NCI-H524 (cell line): Measurements from ENCODE around the gene CAMTA1.

Experiments
- DNase-seq, 2 experiments: peaks; one replicate each; lab custom pipeline; 2025; lab: John Stamatoyannopoulos, UW

CAMTA1 gene

DNA sequence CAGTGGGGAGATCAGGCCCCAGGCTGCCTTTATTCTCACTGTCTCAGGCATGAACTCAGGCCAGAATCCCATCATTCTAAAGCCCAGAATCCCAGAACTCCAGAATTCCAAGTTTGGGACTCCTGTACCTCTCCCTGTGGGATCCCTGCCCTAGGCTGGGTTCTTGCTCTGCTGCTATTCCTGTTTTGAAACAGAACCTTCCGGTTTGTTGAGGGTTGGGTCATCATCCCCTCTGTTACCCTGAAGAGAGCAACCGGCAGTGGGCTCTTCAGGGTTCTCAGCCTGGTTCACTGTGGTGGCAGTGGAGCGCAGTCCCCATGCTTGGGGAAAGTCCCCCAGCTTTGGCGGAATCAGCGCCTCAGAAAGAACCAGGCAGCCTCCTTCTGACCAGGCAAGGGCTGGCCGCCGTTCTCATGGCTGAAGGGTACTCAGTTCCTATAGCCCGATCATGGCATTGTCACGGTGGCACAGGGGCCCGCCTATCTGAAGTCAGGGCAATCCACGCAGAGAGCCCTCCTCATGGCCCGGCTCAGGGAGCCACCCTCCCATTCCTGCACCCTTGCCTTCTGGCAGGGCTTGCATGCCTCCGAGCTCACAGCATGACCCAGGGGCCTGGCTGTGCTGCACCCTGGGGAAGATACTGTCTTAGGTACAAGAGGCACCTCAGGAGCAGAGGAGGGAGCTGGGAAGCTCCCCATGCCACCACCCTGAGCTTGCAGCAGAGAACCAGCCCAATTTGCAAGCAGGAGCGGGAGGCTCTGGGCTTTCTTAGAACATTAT, 650.2 kb downstream of the CAMTA1 start:
- no peak for DNase-seq

DNA sequence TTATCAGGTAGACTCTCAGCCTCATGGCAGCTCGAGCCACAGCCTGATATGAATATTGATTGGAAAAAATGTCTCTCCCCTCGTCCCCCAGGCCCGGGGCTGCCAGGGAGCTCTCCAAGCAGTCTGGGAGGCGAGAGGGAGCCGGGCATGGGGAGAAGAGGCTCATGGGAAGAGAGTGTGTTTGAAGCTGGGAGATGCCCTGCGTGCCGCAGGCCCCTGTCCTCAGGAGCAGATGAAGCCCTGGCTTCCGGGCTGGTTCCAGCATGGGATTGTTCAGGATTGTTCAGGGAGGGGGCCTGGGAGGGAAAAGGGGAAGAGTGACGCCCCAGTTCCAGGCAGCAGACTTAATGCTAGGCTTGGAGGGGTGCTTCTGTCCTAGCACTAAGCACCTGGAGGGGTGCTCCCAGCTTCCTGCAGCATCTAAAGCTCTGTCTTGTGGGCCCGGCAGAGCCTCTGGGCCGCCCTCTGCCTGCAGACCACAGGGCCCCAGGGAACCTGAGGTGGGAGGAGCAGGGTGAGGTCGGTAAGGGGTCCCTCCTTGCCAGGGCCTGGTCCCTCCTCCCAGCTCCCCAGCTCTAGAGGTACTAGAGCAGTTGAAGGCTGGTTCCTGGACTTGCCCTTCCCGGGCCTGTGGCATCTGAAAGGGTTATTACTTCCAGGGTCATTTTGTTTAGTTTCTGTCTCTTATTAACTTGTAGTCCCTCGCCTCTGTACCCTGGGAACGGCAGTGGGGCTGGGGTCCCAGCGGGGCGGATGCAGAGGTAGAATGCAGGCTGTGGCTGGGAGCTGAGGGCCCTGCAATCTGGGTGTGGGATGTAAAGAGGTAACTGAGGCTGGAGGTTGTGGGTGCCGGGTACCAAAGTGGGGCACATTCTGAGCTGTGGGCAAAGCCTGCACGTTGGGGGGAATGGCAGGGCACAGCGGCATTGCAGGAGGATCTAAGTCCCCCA, 651.1 kb downstream of the CAMTA1 start:
- no peak for DNase-seq

DNA sequence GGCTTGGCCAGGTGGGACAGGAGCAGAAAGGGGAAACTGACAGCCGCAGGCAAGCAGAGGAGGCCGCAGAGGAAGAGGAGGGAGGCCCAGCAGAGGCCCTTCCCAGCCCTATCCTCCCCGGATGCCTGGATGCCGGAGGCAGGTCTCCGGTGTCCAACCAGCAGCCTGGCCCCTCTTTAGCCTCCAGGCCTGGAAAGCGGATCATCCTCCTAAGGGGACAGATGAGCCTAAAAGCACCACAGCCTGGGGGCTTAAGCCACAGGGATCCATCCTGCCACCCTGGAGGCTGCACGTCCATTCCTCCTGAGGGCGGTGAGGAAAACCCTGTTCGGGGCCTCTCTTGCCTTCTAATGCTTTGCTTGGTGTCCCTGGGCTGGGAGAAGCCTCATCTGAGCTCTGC, 651.8 kb downstream of the CAMTA1 start:
- no peak for DNase-seq

DNA sequence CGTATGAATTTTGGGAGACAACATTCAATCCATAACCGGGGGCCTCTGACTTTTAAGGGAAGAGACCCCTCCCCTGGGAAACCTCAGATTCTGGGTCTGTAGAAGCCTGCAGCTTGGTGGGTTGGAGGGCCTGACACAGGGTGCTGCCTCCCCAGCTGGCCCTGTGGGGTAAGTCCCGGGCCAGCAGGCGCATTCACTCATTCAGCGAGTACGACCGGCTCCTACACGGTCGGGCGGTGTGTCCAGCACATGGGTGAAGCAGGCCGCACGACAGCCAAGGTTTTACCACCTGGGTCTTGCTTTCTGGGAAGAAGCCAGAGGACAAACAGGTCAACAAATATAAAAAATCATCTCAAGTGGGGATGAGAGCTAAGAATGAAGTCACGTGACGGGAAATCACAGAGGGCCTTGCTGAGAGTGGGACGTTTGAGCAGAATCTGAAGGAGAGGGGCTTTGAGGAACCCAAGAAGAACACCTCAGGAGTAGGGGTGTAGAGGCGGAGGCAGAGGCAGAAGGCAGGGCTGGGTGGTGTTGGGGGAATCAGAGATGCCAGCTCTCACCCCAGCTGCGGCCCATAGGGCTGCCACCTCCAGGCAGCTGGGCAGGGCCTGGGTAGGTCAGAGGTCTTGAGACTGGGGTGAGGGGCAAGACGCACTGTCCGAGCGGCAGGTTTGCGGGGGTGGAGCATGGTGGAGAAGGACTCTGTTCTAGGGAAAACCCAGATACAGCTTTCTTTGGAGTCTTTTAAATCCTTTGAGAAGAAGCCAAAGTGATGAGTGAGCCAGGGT, 652.5 kb downstream of the CAMTA1 start:
- DNase-seq = no peak

DNA sequence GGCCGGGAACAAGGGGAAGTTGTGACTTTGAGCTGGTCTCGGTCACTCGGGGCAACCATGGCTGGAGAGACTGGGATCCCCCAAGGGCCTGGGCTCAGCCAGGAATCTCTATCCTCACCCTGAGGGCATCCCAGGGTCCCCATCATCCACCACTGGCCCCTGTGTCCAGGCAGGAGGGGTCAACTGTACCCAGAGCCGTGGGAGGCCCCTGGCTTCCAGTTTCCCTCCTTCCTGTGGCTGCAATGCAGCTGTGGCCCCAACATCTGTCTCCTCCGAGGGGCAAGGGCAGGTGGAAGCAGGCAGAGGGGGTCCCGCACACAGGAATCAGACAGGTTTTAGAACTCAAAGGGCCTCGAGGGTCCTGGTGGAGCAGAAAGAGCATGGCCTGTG, 653.1 kb downstream of the CAMTA1 start:
- DNase-seq = no peak

DNA sequence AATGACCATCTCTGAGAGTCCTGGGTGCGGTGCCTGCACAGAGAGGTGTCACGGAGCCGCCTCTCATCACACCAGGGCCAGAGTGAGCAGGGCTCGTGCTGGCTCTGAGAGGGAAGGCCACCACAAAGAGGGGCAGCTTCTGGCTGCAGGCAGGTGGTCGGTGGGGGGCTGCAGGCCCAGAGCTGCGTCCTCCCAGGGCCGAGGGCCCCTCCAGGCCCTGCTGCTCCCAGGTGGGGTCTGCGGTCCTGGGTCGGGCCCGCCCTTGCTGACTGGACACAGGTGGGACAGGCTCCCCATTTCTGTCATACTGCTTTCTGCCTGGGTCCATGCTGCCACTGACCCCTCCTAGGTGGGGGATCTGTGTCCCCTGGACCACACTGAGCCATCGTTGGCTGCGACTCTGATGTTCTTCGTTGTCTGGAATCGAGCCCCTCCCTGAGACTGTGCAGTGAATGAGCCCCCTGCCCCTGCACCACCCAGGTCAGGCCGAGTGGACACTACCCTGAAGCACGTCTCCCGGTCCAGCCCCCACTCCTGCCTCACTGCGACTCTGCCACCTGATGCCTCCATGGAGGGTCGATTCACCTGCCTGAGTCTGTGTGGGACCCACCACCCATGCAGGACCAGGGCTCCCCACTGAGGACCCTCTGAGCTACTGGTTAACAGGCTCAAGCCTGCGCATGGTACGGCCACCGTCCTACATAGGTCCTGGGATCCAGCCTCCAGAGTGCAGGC, 653.8 kb downstream of the CAMTA1 start:
- DNase-seq = no peak

DNA sequence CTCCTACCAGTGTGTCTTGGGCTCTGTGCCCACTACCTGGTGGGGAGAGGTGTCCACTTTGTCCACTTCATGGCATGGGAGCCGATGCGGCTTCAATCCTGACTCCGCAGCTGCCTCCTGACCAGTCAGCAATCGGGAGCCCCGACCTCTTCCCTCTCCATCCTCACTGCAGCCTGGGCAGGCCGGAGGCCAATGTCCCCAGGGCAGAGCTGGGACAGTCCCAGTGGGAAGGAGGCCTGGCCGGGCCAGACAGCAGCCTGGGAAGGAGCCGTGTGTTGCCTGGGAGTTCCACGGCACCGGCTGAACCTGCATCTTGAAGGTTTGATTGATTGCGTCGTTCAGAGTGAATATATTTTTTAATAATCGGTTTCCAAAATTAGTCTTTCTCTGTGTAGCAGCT, 654.9 kb downstream of the CAMTA1 start:
- no peak for DNase-seq

DNA sequence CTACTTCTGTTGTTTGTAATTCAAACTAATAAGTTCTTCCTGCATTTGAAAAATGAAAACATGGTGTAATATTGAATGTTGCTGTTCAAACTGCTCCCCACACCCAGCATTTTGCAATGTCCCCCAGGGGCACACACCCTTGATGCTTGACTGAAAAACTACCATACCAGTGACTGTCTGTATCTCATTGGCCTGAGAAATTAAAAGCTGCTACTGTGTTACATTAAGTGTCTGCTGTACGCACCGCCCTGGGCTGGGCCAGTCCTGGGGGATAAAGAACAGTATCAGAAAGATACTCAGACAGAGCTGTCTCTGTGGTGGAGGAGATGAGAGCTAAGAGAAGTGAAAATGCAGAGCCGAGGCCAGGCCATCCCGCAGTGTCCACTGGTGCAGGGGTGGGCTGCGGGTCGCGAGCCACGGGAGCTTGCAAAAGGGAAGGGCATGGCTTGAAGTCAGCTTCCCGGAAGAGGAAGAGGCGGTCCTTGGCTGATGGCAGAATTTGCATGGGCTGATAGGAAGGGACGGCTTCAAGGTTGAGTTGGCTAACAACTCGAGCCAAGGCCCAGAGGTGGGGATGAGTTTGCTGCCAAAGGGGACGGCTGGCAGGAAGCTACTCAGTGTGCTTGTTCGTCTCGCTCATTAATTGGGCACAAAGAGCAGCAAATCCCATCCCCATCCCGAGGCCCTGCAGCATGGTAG, 656.0 kb downstream of the CAMTA1 start:
- DNase-seq = no peak

DNA sequence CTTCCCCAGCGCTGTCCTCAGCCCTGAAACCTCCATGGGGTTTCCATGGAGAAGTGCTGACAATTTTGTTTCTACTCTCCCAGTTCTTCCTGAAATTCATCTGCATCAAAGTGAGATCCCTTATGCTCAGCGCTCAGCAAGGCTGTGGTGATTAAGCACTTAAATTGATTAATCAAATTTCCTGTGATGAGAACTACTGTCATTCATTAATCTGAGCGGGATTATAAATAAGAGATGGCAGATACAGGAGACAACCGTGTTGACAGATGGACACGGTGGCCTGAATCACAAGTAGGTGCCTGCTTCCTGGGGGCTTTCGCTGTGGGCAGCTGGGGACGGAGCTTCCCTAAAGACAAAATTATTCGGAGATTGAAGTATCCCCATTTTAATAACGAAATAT, 656.8 kb downstream of the CAMTA1 start:
- peak in 1 of 2 experiments; percentile 52 for DNase-seq

DNA sequence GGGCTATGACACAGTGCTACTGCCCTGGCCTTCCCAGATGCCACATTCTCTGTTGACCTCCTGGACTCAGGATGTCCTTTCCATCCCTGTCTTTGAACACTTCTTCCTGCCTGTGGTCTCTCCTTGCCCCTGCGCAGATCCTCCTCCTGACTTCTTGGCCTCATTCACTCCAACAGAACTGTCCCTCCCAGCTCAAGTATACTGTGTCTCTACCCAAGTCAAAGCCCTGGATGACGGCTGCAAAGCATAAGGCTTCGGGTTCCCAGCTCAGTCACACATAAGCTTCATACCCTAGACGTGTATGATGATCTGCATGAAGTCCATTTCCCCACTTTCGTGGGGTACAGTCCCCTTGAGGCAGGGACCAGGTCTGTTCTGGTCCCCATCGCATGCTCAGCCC, 657.7 kb downstream of the CAMTA1 start:
- DNase-seq = no peak

DNA sequence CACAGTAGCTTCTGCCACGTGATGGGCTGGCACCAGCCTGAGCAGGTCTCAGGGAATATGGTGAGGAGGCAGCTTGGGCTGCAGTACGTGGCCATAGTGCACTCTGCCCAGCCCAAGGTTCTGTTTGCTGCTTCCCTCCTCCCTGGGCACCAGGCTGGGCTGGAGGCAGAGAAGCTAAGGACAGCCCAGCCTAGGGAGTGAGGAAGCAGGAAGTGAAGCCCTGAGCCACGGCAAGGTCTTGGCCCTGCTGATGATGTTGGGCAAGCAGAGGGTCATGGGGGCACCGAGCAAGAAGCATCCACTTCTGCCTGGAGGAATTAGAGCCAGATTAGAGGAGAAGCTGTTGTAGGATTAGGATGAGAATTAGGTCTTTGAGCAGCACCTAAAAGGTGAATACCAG, 659.1 kb downstream of the CAMTA1 start:
- no peak for DNase-seq

DNA sequence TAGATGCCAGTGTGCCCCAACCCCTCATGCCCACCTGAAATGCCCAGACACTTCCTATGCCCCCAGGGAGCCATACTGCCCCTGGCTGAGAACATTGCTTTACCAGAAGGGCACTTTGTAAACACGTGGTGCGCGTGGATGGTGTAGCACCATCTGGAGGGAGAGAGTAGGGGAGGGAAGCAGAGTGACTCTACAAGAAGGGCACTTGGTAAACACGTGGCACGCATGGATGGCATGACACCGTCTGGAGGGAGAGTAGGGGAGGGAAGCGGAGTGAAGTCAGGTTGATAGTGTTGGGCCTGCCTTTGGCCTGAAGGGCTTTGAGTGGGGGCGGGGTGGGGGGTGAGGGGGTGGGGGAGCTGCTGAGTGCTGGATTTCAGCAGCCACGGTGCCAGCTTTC, 661.8 kb downstream of the CAMTA1 start:
- peak; percentile 91 to 92 for DNase-seq

DNA sequence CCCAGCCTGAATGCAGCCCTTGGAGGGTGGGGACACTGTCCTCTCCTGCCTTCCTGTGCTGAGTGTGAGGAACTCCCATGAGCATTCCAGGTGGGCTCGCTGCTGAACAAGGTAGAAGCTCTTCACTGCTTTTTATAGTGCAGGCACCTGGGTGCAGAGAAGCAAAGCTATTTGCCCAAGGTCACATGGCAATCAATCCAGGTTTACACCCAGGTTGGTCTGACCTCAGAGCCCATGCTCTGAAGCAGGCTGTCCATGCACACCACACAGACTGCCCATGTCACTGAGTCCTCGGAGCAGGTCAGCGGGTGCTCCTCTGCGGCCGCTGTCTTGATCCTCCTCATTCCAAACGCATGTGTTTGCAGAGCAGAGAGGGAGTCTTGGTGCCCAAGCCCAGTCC, 662.5 kb downstream of the CAMTA1 start:
- no peak for DNase-seq

DNA sequence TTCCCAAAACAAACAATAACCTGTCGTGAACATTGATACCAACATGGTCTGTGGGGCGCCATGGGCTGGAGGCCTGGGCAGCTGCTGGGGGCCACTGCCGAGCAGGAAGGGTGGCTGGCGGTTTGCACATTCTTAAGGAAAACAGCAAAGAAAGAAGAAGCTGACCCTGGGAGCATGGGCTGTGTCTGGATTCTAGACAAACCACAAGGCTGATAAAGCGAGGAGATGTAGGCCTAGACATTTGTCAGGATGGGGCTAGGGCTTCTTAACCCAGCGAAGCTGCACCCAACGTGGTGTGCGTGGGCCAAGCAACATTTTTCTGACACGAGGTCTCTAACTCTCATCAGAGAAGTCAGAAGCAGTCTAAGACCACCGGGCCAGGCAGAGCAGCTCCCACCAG, 663.7 kb downstream of the CAMTA1 start:
- DNase-seq = no peak

DNA sequence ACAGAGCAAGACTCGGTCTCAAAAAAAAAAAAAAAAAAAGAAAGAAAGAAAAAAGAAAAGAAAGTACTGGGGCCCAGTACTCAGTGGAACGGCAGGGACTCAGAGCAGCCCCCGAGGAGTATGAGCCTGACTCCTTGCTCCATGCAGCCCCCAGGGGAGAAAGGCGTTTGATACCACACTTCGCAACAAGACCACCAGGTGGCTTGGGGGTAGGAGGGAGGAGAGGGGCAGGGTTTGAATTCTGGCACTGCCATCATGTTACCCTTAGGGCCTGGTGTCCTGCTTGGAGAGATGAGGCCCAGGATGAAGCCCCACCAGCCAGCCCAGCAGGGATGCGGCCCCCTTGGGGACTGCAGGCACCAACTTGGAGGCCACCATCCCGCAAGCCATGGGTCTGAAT, 664.5 kb downstream of the CAMTA1 start:
- DNase-seq = no peak

DNA sequence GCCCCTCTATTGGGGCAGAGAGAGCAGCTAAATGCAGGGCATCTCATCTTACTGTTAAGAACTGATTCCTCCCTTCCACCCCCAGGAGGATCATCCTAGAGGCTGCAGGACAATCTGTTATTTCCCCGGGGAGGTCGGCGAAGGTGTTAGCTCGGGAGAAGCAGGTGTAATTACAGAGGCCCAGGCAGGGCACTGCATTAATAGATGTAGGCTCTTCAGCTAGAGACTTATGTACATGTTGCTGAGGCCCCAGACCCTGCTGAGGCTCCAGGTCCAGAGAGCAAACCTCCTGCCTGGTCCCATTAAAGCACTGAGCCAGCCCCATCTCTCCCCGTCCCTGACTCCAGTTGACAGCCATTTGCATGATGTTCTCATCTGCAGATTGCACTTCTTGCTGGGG, 665.6 kb downstream of the CAMTA1 start:
- peak; percentile 36 to 67 for DNase-seq

DNA sequence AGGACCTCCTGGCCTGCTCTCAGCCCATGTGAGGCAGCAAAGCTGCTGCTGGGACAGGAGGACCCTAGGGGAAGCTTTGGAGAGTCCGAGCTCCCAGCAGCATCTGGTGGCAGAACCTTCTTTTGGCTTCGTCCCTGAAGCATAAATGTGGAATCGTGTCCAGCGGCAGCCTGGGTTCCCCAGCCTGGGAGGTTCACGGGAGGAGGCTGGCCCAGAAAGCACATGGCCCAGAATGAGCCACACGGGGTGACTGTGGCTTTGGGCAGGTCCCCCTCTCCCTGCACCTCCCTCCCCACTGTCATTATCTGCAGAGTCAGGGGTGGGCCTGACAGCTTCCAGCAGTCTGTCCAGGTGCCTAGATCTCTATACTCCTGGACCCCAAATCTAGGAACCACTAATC, 667.8 kb downstream of the CAMTA1 start:
- no peak for DNase-seq

DNA sequence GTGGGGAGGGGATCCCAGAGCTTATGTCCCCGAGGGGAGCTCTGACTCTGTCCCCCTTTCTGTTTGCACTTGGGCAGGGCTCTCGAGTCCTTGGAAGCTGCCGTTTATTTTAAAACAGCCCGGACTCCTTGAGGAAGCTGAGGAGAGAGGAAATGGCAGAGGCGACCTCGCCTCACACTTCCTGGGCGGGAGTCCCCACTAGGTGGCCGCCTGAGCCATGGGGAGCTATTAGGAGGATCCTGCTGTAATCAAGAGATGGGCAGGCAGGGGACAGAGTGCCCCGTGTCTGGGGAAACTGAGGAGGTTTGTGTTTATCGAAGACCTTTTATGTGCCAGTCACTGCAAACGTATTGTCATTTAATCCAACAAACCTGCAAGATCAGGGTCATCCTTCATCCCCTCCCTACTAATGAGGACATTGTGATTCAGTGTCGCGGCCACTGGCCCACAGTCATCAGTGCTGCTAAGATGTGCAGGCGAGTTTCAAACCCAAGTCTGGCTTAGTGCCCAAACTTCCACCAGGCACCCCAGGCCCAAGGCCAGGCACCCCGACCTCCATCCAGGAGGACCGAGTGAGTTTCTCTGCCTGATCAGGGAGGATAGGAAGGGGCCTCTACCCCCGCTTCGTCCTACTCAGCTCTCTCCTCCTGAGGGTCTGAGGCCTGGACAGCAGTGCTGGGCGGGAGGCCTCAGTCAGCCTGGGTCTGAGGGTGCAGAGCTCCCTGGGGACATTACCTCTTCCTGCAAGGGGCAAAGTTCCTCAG, 669.0 kb downstream of the CAMTA1 start:
- DNase-seq = no peak

DNA sequence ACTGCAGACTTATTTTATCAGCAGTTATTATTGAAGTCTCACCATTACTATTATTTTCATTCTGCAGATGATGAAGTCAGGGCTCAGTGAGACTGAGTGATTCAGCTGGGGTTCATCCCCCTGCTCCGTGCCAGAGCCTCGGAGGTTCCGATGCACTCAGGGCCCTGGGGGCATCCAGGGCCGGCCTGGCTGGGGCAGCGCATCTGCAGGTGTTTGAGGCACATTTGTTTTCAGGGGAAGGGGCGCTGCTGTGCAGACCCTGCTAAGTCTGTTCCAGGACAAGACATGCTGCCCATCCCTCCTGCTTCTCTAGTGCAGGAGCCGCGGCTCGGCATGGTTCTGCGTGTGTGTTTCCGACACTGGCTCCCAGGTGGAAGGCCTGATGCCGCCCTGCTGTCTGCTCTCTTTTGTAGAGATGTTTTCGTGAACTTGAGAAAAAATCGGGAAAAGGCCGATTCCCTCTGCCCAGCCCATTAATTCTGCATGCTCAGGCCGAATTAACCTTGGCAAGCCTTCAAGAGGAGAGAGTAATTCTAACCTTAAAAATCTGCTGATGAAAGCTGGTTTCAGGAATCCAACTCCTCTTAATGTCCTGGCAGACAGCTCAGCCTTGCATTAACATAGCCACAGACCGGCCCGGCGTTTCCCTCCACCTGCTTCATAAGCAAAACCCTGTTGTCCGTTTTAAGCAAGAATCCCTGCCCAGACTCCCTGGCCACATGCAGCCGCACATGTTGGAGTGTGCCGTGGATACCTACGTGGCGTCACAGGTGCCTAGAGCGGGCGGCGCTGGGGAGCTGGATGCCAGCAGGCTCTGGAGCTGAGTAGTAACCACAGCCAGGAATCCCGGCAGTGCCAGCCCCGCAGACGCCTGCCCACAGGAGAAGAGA, 669.9 kb downstream of the CAMTA1 start:
- DNase-seq = no peak
